Ureter (tissue), 1 donor: ENCODE results near the gene IL1R2. TPM values are rescaled to one million over a fixed set of nuclear protein-coding genes. Genes with fewer than 3 reads are reported as not detected.

Experiments used
- total RNA-seq: library from RNA; stranded (reverse); gene quantifications from one replicate; pipeline ENCODE4 v1.2.4, GENCODE V29; 2023
- donor health status: DM: yes; HTN: yes; CAD: no.

Gene IL1R2
- total RNA-seq, 1 donor from 2014 or later = 5.9 TPM

Other genes starting within 250 kb of the IL1R2 start
- gene IL1R1, start 150.8 kb downstream of the IL1R2 start, total RNA-seq = 93.3 TPM
- 5.2 TPM for gene IL1RL2, start 195.1 kb downstream of the IL1R2 start, total RNA-seq